CD4-positive, alpha-beta T cell (primary cell): ENCODE measurements around the gene SH3RF3. TPM values are rescaled to one million over a fixed set of nuclear protein-coding genes. Genes with fewer than 3 reads are reported as not detected.
A peak's percentile ranks its signal among the peaks of the same experiment; 100 is the strongest.

Experiments used
- ATAC-seq: fragments of 200-7000 bp; cut with Tn5 transposase; one replicate; pipeline ENCODE4 v1.10.0; 2022; ENCODE audit warnings: mild to moderate bottlenecking; ENCODE audit not compliant: poor library complexity
- CTCF ChIA-PET: fragments of 350-600 bp; sonication (Branson Sonifier 250); formaldehyde crosslinking; loops from one replicate; lab custom pipeline; 2021; ENCODE audit warnings: antibody characterized with exemption, inconsistent platforms; lab: Charles Lee
- POLR2A ChIA-PET: fragments of 350-600 bp; sonication (Branson Sonifier 250); formaldehyde crosslinking; loops from one replicate; lab custom pipeline; 2021; ENCODE audit warnings: antibody characterized with exemption, inconsistent platforms; lab: Charles Lee
- DNase-seq, 14 experiments: peaks; one replicate each; pipeline ENCODE4 v3.0.0-alpha.2; 2013 to 2020; ENCODE audit warnings: mixed read lengths in 2 of 14
- H3K27ac ChIP-seq, 2 donors: one replicate each; pipeline versions ENCODE4 v1.5.1 to v1.7.0; 2013; ENCODE audit warnings: low read length in 2 of 2, low read depth in 1 of 2, mild to moderate bottlenecking in 1 of 2
- H3K27me3 ChIP-seq, 2 experiments: 1 replicate in 1 of 2; 2 replicates in 1 of 2; pipeline versions ENCODE4 v1.6.1 to v1.7.0; 2013; ENCODE audit warnings: low read length in 2 of 2, control low read depth in 1 of 2, mild to moderate bottlenecking in 1 of 2, moderate library complexity in 1 of 2; ENCODE audit not compliant: insufficient read depth in 2 of 2, control insufficient read depth in 1 of 2
- H3K36me3 ChIP-seq: one replicate; pipeline ENCODE4 v1.6.1; 2013; ENCODE audit warnings: low read length, control low read depth; ENCODE audit not compliant: insufficient read depth
- H3K4me1 ChIP-seq: one replicate; pipeline ENCODE4 v1.6.1; 2013; ENCODE audit warnings: low read length, control low read depth; ENCODE audit not compliant: insufficient read depth
- H3K4me3 ChIP-seq: one replicate; pipeline ENCODE4 v1.5.1; 2013; ENCODE audit warnings: mild to moderate bottlenecking, low read length, moderate library complexity
- H3K9me3 ChIP-seq, 2 experiments: 1 replicate in 1 of 2; 2 replicates in 1 of 2; pipeline versions ENCODE4 v1.6.1 to v1.7.0; 2013; ENCODE audit warnings: low read length in 2 of 2, mild to moderate bottlenecking in 2 of 2, control low read depth in 1 of 2, moderate library complexity in 1 of 2; ENCODE audit not compliant: control insufficient read depth in 1 of 2, insufficient read depth in 1 of 2
- H3K27ac Mint-ChIP-seq: one replicate; pipeline ENCODE4 v1.8.0; 2020; ENCODE audit warnings: mixed read lengths
- H3K27me3 Mint-ChIP-seq: one replicate; pipeline ENCODE4 v1.8.0; 2021; ENCODE audit warnings: mixed read lengths
- H3K36me3 Mint-ChIP-seq: one replicate; pipeline ENCODE4 v1.8.0; 2021; ENCODE audit warnings: low read depth, mixed read lengths
- H3K4me1 Mint-ChIP-seq: one replicate; pipeline ENCODE4 v1.8.0; 2021; ENCODE audit warnings: low read depth, mixed read lengths
- H3K4me3 Mint-ChIP-seq: one replicate; pipeline ENCODE4 v1.8.0; 2020; ENCODE audit warnings: mild to moderate bottlenecking, mixed read lengths
- H3K9me3 Mint-ChIP-seq: one replicate; pipeline ENCODE4 v1.8.0; 2020; ENCODE audit warnings: mixed read lengths
- intact Hi-C, 2 experiments: fragments of 100-400 bp; cut with DNase I in 1 of 2; cut with micrococcal nuclease in 1 of 2; formaldehyde crosslinking; loops; one replicate each; pipeline versions ENCODE4 v1.15.1 to v1.9.0; 2023 to 2025; cut with DNase I, micrococcal nuclease
- total RNA-seq, 174 experiments: library from RNA in 2 of 174; stranded (reverse) in 2 of 174; gene quantifications; one replicate each; pipeline ENCODE4 v1.2.3 and lab custom pipeline; 2021 to 2026
- TF ChIP-seq, protein P1 (sequence below): fragments of 200-600 bp; IDR thresholded peaks from one replicate; pipeline ENCODE4 v1.8.0; 2022; ENCODE audit warnings: antibody characterized with exemption, mild to moderate bottlenecking

SH3RF3 gene
- total RNA-seq, 2 experiments from 2014 or later, result 5.2 to 5.9 TPM

GRCh38 chr2:109102588-109103233 is 26.3 kb upstream of the SH3RF3 start:
- Mint-ChIP-seq H3K9me3 (no peaks in the 10 kb centered on the region), H3K4me3 (peak overlapping the region; percentile 12), H3K36me3 (no peaks in the 10 kb centered on the region), H3K4me1 (peaks cover 26% of the 10 kb centered on the region), H3K27me3 (no peaks in the 10 kb centered on the region), H3K27ac (peak overlapping the region; percentile 21)
- H3K27ac ChIP-seq, result no peak overlapping the region
- H3K4me1 ChIP-seq, result peaks cover 10% of the 10 kb centered on the region
- CTCF ChIA-PET, result no interaction called here
- no peak overlapping the region for H3K4me3 ChIP-seq
- ATAC-seq (peak; percentile 82), DNase-seq (peak in 7 of 14 experiments; percentile 4 to 52 (median 11))
- TF ChIP-seq, protein P1, sequence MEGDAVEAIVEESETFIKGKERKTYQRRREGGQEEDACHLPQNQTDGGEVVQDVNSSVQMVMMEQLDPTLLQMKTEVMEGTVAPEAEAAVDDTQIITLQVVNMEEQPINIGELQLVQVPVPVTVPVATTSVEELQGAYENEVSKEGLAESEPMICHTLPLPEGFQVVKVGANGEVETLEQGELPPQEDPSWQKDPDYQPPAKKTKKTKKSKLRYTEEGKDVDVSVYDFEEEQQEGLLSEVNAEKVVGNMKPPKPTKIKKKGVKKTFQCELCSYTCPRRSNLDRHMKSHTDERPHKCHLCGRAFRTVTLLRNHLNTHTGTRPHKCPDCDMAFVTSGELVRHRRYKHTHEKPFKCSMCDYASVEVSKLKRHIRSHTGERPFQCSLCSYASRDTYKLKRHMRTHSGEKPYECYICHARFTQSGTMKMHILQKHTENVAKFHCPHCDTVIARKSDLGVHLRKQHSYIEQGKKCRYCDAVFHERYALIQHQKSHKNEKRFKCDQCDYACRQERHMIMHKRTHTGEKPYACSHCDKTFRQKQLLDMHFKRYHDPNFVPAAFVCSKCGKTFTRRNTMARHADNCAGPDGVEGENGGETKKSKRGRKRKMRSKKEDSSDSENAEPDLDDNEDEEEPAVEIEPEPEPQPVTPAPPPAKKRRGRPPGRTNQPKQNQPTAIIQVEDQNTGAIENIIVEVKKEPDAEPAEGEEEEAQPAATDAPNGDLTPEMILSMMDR, result no peak
- H3K27me3 ChIP-seq, result no peaks in the 10 kb centered on the region
- intact Hi-C loops, result loop anchor here in 1 of 2 experiments (10.0 kb wide), 1 partner anchor 68 kb away; no protein-coding TSS in a partner anchor
- no peaks in the 10 kb centered on the region for H3K36me3 ChIP-seq
- no peaks in the 10 kb centered on the region for H3K9me3 ChIP-seq
- POLR2A ChIA-PET, result interaction anchor here (1.2 to 2.1 kb wide), 4 partner anchors 16 to 407 kb away, joined by 3 to 27 read pairs (median 4); no protein-coding TSS in a partner anchor

- Mint-ChIP-seq H3K27ac (no peak overlapping the region), H3K9me3 (no peaks in the 10 kb centered on the region), H3K4me1 (peaks cover 25% of the 10 kb centered on the region), H3K36me3 (no peaks in the 10 kb centered on the region), H3K27me3 (no peaks in the 10 kb centered on the region), H3K4me3 (no peak overlapping the region)
- Histone ChIP-seq H3K4me3 (no peak overlapping the region), H3K27ac (no peak overlapping the region), H3K9me3 (no peaks in the 10 kb centered on the region), H3K4me1 (peaks cover 10% of the 10 kb centered on the region), H3K27me3 (no peaks in the 10 kb centered on the region), H3K36me3 (no peaks in the 10 kb centered on the region)
- DNase-seq, result no peak
- CTCF ChIA-PET, result no interaction called here
- TF ChIP-seq, protein P1, result no peak
- intact Hi-C loops, result loop anchor here (5.0 to 10.0 kb wide), 2 partner anchors 70 to 73 kb away; no protein-coding TSS in a partner anchor
- POLR2A ChIA-PET, result interaction anchor here (0.7 to 1.1 kb wide), 2 partner anchors 45 to 73 kb away, joined by 3 to 5 read pairs; no protein-coding TSS in a partner anchor
- ATAC-seq, result no peak
These were observed 23.9 kb upstream of the SH3RF3 start for GRCh38 chr2:109105113-109105512.

DNA sequence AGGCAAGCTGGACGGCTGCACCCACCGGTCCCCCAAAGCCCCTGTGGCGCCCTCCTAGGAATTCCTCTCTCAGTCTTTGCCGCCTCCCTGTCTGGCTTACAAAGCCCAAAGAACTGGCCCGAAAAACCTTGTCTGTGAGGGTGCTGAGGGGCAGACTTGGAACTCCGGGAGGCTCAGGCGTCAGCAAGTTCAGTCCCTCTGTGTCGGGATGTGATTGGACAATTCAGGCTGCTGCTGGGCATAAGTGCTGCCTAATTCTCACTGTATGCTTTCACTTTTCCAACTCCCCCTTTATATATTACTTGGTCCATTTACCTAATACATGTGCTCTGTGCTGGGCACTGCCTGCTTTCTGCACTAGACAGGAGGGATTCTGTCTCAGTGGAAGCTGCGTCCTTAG is 20.3 kb upstream of the SH3RF3 start:
- Mint-ChIP-seq H3K27ac (no peak overlapping the region), H3K9me3 (no peaks in the 10 kb centered on the region), H3K36me3 (no peaks in the 10 kb centered on the region), H3K27me3 (no peaks in the 10 kb centered on the region), H3K4me3 (no peak overlapping the region), H3K4me1 (peaks cover 4% of the 10 kb centered on the region)
- intact Hi-C loops, result loop anchor here (5.0 to 10.0 kb wide), 2 partner anchors 74 to 76 kb away; no protein-coding TSS in a partner anchor
- H3K4me1 ChIP-seq, result no peaks in the 10 kb centered on the region
- H3K36me3 ChIP-seq, result no peaks in the 10 kb centered on the region
- H3K4me3 ChIP-seq, result no peak overlapping the region
- TF ChIP-seq, protein P1, result no peak
- ATAC-seq (no peak), DNase-seq (no peak)
- no peak overlapping the region for H3K27ac ChIP-seq
- H3K27me3 ChIP-seq, result no peaks in the 10 kb centered on the region
- CTCF ChIA-PET, result no interaction called here
- POLR2A ChIA-PET, result no interaction called here
- no peaks in the 10 kb centered on the region for H3K9me3 ChIP-seq
